IMR-90 (cell line): Measurements from ENCODE around the gene ARHGAP15. TPM values are rescaled to one million over a fixed set of nuclear protein-coding genes. Genes with fewer than 3 reads are reported as not detected.

Experiments
- ATAC-seq: fragments of 200-7000 bp; cut with Tn5 transposase; 2 replicates; pipeline ENCODE4 v1.9.1; 2020; ENCODE audit warnings: low read depth, mild to moderate bottlenecking, moderate library complexity
- BruUV-seq: library from RNA; stranded (reverse); fragments of 400-500 nt; replicated peaks from 2 replicates; lab custom pipeline; 2021; lab: Mats Ljungman, UMichigan
- CTCF ChIA-PET: fragments of 300-600 bp; formaldehyde crosslinking; extraction: SDS; loops from one replicate; lab custom pipeline; 2021; ENCODE audit warnings: antibody characterized with exemption; lab: Yijun Ruan, JAX
- POLR2A ChIA-PET: fragments of 300-600 bp; sonication (Branson Sonifier 250); formaldehyde crosslinking; loops from one replicate; lab custom pipeline; 2022; ENCODE audit warnings: antibody characterized with exemption; ENCODE audit not compliant: unreplicated experiment; lab: Charles Lee
- DNase-seq: peaks from one replicate; pipeline ENCODE4 v3.0.0; 2013
- H2AFZ ChIP-seq: replicated peaks from 2 replicates; pipeline ENCODE3; 2013; ENCODE audit warnings: low read length, mild to moderate bottlenecking; ENCODE audit not compliant: poor library complexity
- H2AK5ac ChIP-seq: 2 replicates; pipeline ENCODE4 v1.6.1; 2013; ENCODE audit warnings: low read depth, low read length, inconsistent platforms
- H2AK9ac ChIP-seq: replicated peaks from 2 replicates; pipeline ENCODE3; 2013; ENCODE audit warnings: mild to moderate bottlenecking, low read depth, low read length, moderate library complexity; ENCODE audit not compliant: poor library complexity
- H2BK120ac ChIP-seq: 2 replicates; pipeline ENCODE4 v1.6.1; 2013; ENCODE audit warnings: low read depth, low read length, inconsistent platforms
- H2BK15ac ChIP-seq: 3 replicates; pipeline ENCODE4 v1.6.1; 2013; ENCODE audit warnings: low read depth, low read length, inconsistent platforms
- H2BK20ac ChIP-seq: 2 replicates; pipeline ENCODE4 v1.6.1; 2013; ENCODE audit warnings: low read depth, mild to moderate bottlenecking, inconsistent platforms, low read length, moderate library complexity
- H2BK5ac ChIP-seq: 2 replicates; pipeline ENCODE4 v1.6.1; 2013; ENCODE audit warnings: mild to moderate bottlenecking, low read depth, low read length, inconsistent platforms; ENCODE audit not compliant: poor library complexity, severe bottlenecking
- H3K14ac ChIP-seq: replicated peaks from 2 replicates; pipeline ENCODE4 v1.6.1; 2013; ENCODE audit warnings: low read depth, low read length, inconsistent platforms
- H3K18ac ChIP-seq: 2 replicates; pipeline ENCODE4 v1.6.1; 2013; ENCODE audit warnings: low read depth, low read length, control low read depth
- H3K23ac ChIP-seq: 2 replicates; pipeline ENCODE4 v1.6.1; 2013; ENCODE audit warnings: low read depth, low read length, inconsistent platforms
- H3K27ac ChIP-seq: 2 replicates; pipeline ENCODE4 v1.5.1; 2013; ENCODE audit warnings: mild to moderate bottlenecking, control low read depth, low read length; ENCODE audit not compliant: insufficient read depth
- H3K27me3 ChIP-seq: 2 replicates; pipeline ENCODE4 v1.6.1; 2013; ENCODE audit warnings: low read length; ENCODE audit not compliant: control insufficient read depth, insufficient read depth
- H3K36me3 ChIP-seq: 2 replicates; pipeline ENCODE4 v1.6.1; 2013; ENCODE audit warnings: low read length, mixed read lengths; ENCODE audit not compliant: control insufficient read depth, insufficient read depth
- H3K4ac ChIP-seq: 2 replicates; pipeline ENCODE4 v1.6.1; 2013; ENCODE audit warnings: low read depth, low read length, inconsistent platforms
- H3K4me1 ChIP-seq: 2 replicates; pipeline ENCODE4 v1.6.1; 2013; ENCODE audit warnings: low read length, mixed read lengths; ENCODE audit not compliant: control insufficient read depth, insufficient read depth
- H3K4me2 ChIP-seq: 2 replicates; pipeline ENCODE4 v1.6.1; 2013; ENCODE audit warnings: low read depth, mild to moderate bottlenecking, control low read depth, low read length, moderate library complexity
- H3K4me3 ChIP-seq: 2 replicates; pipeline ENCODE4 v1.5.1; 2013; ENCODE audit warnings: low read depth, mild to moderate bottlenecking, control low read depth, low read length, moderate library complexity; ENCODE audit not compliant: insufficient read depth
- H3K56ac ChIP-seq: 2 replicates; pipeline ENCODE4 v1.6.1; 2013; ENCODE audit warnings: low read length, inconsistent platforms; ENCODE audit not compliant: insufficient read depth; ENCODE audit errors: extremely low read depth
- H3K79me1 ChIP-seq, 2 experiments: 2 replicates each; pipeline ENCODE4 v1.6.1; 2013; ENCODE audit warnings: low read length in 2 of 2, inconsistent platforms in 1 of 2, low read depth in 1 of 2
- H3K9ac ChIP-seq: 2 replicates; pipeline ENCODE4 v1.6.1; 2013; ENCODE audit warnings: low read depth, low read length, control low read depth
- H3K9me1 ChIP-seq: 2 replicates; pipeline ENCODE4 v1.6.1; 2013; ENCODE audit warnings: low read length, inconsistent platforms; ENCODE audit not compliant: insufficient read depth
- H3K9me3 ChIP-seq: 2 replicates; pipeline ENCODE4 v1.6.1; 2013; ENCODE audit warnings: low read length; ENCODE audit not compliant: control insufficient read depth, insufficient read depth
- H4K20me1 ChIP-seq: 2 replicates; pipeline ENCODE4 v1.6.1; 2013; ENCODE audit warnings: low read length, inconsistent platforms; ENCODE audit not compliant: insufficient read depth
- H4K5ac ChIP-seq: 2 replicates; pipeline ENCODE4 v1.6.1; 2013; ENCODE audit warnings: mild to moderate bottlenecking, low read depth, low read length, control low read depth
- H4K8ac ChIP-seq, 2 experiments: 2 replicates each; pipeline ENCODE4 v1.6.1; 2013; ENCODE audit warnings: low read depth in 2 of 2, low read length in 2 of 2, control low read depth in 1 of 2, inconsistent platforms in 1 of 2
- H4K91ac ChIP-seq: 2 replicates; pipeline ENCODE4 v1.6.1; 2013; ENCODE audit warnings: low read depth, low read length, inconsistent platforms; ENCODE audit not compliant: insufficient read depth
- BHLHE40 ChIP-seq: fragments of 150-350 bp; IDR thresholded peaks from 2 replicates; pipeline ENCODE4 v1.6.1; 2016; ENCODE audit warnings: mild to moderate bottlenecking, low read depth, low read length
- CEBPB ChIP-seq: IDR thresholded peaks from 2 replicates; pipeline ENCODE4 v1.6.1; 2012; ENCODE audit warnings: low read depth, low read length, improper control_type of control experiment
- CHD1 ChIP-seq: IDR thresholded peaks from 2 replicates; pipeline ENCODE4 v1.6.1; 2012; ENCODE audit warnings: low read depth, low read length, improper control_type of control experiment
- FOS ChIP-seq: fragments of 150-350 bp; IDR thresholded peaks from 2 replicates; pipeline ENCODE4 v1.6.1; 2016; ENCODE audit warnings: low read depth, low read length
- MAFK ChIP-seq: IDR thresholded peaks from 2 replicates; pipeline ENCODE4 v1.6.1; 2012; ENCODE audit warnings: low read depth, low read length, improper control_type of control experiment
- MAZ ChIP-seq: IDR thresholded peaks from 2 replicates; pipeline ENCODE4 v1.6.1; 2012; ENCODE audit warnings: low read depth, mild to moderate bottlenecking, low read length, improper control_type of control experiment, moderate library complexity, borderline replicate concordance
- MXI1 ChIP-seq: IDR thresholded peaks from 2 replicates; pipeline ENCODE4 v1.6.1; 2012; ENCODE audit warnings: low read depth, mild to moderate bottlenecking, low read length, moderate library complexity, borderline replicate concordance
- POLR2A ChIP-seq: IDR thresholded peaks from 2 replicates; pipeline ENCODE4 v1.6.1; 2012; ENCODE audit warnings: mild to moderate bottlenecking, low read depth, low read length
- RCOR1 ChIP-seq: IDR thresholded peaks from 2 replicates; pipeline ENCODE4 v1.6.1; 2012; ENCODE audit warnings: mild to moderate bottlenecking, low read length, improper control_type of control experiment; ENCODE audit not compliant: insufficient replicate concordance
- WGBS, 2 experiments: methylation state at CpG; one replicate each; pipeline versions ENCODE4 v1.1.5 to v1.1.7; 2013; ENCODE audit warnings: missing lambda C conversion rate in 2 of 2; ENCODE audit not compliant: insufficient read length in 1 of 2; ENCODE audit errors: extremely low coverage in 2 of 2; 5-methylcytosine and 5-hydroxymethylcytosine counted together
- dilution Hi-C: fragments of 300-500 bp; cut with HindIII; formaldehyde crosslinking; loops from one replicate; pipeline ENCODE4 v1.14.3; 2018; ENCODE audit warnings: low sequenced_read_pairs; ENCODE audit not compliant: unreplicated experiment
- in situ Hi-C: fragments of 300-500 bp; cut with MboI; formaldehyde crosslinking; loops from 3 replicates; pipeline ENCODE4 v1.14.3; 2019; ENCODE audit warnings: low sequenced_read_pairs, inconsistent platforms, mixed read lengths
- intact Hi-C: fragments of 100-400 bp; cut with micrococcal nuclease; formaldehyde crosslinking; loops from 2 replicates; pipeline ENCODE4 v1.10.0; 2022
- polyA plus RNA-seq, 3 experiments: library from polyadenylated mRNA; depleted of rRNA; stranded (reverse); fragments of >200 nt; gene quantifications; 2 replicates each; pipeline ENCODE4 v1.2.3, GENCODE V29; 2012; ENCODE audit warnings: low replicate concordance in 1 of 3
- total RNA-seq: library from RNA; depleted of rRNA; stranded (reverse); fragments of >200 nt; gene quantifications from 2 replicates; pipeline ENCODE4 v1.2.3, GENCODE V29; 2012

ARHGAP15 gene
- total and polyA plus RNA-seq, 2 of the 4 experiments (the other 2 are of a cell fraction): not detected

- H3K9ac ChIP-seq: no peak overlapping the region
- no peaks in the 10 kb centered on the region for H3K27me3 ChIP-seq
- no peaks in the 10 kb centered on the region for H3K36me3 ChIP-seq
- intact Hi-C loops (no loop called here), dilution Hi-C loops (no loop called here), in situ Hi-C loops (no loop called here)
- H2BK20ac ChIP-seq: no peak overlapping the region
- ChIA-PET POLR2A (no interaction called here), CTCF (no interaction called here)
- ATAC-seq: no peak
- H2BK120ac ChIP-seq: no peak overlapping the region
- no peaks in the 10 kb centered on the region for H3K9me1 ChIP-seq
- no peak overlapping the region for H3K18ac ChIP-seq
- no peak overlapping the region for H3K4ac ChIP-seq
- H2AK5ac ChIP-seq: no peak overlapping the region
- H3K4me3 ChIP-seq: no peak overlapping the region
- TF ChIP-seq MAFK (no peak), RCOR1 (no peak), BHLHE40 (no peak), POLR2A (no peak), MAZ (no peak), CHD1 (no peak), MXI1 (no peak), FOS (no peak), CEBPB (no peak)
- WGBS, 2 experiments: no CpG with 5 or more reads among the region's 1 CpG
- no peak overlapping the region for H2BK5ac ChIP-seq
- H3K27ac ChIP-seq: no peak overlapping the region
- H3K4me2 ChIP-seq: no peak overlapping the region
- no peak overlapping the region for H3K56ac ChIP-seq
- H3K14ac ChIP-seq: no peak overlapping the region
- H2AFZ ChIP-seq: no peak overlapping the region
- H4K8ac ChIP-seq: no peak overlapping the region
- DNase-seq: no peak
- no peaks in the 10 kb centered on the region for H3K9me3 ChIP-seq
- no peak overlapping the region for H2AK9ac ChIP-seq
- no peaks in the 10 kb centered on the region for H3K79me1 ChIP-seq
- H4K5ac ChIP-seq: no peak overlapping the region
- BruUV-seq: no TSS peak
- H3K4me1 ChIP-seq: 0 out of 2 replicates have a peak, but pooled peaks cover 1% of the 10 kb centered on the region
- H2BK15ac ChIP-seq: no peak overlapping the region
- no peak overlapping the region for H4K91ac ChIP-seq
- H3K23ac ChIP-seq: no peak overlapping the region
- H4K20me1 ChIP-seq: no peaks in the 10 kb centered on the region
Observed at GRCh38 chr2:143379955-143380354, 250.7 kb downstream of the ARHGAP15 start.
